ENCODE results near the gene SMG7.

SMG7 gene

DNA sequence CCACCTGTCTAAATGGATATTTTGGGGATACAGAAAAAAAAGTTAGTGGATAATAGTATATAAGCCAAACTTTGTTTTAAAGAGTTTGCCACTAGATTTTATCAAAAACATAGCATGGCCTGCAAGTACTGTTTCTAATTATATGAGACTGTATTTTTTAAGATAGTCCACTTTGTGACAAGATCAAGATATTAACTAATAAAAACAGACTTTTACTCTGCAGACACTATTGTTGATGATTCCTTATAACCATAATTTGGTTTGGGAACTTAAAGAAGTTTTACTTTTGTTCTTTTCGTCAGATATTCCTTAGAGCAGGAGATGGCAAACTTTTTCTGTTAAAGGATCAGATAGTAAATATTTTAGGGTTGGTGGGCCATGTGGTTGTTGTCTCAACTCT is 36.4 kb downstream of the SMG7 start:
- DNase-seq (ENCODE audit: low spot score) (no peak), FAIRE-seq (no peak)

DNA sequence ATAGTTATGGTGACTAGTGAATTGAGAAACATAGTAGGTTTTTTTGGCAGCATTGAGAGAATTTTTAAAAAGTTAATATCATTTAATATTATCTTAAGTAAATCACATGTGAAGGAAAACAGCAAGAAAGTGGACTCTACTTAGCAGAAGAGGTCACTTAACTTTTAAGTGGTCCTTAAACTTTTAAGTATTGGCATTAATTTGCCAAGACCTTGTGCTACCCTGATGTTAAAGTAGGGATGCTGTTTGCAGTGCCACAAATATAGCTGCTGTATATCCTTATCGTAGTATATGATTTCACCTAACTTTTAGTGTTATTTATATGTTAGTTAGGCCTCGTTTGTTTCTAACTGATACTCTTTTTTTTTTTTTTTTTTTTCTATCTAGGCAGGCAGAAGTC is 40.2 kb downstream of the SMG7 start:
- FAIRE-seq (no peak), DNase-seq (ENCODE audit: low spot score) (no peak)

DNA sequence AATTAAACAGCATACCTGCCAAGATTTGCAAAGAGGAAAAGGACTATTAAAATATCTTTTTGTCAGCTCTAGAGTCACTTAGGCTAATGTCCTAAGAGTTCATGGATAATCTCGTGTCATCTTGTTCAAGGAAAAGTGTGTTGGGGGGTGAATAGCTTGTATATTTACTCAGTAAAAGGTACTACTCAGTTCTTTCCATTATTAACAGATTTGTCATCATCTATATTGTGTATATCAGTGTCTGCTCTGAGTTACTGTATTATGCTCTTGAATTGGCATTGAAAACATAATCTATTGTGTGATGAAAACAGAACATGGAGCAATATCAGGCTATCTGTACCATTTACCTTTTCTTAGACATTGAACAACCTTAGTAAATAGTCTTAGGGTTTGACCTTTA is 41.9 kb downstream of the SMG7 start:
- no peak for FAIRE-seq

DNA sequence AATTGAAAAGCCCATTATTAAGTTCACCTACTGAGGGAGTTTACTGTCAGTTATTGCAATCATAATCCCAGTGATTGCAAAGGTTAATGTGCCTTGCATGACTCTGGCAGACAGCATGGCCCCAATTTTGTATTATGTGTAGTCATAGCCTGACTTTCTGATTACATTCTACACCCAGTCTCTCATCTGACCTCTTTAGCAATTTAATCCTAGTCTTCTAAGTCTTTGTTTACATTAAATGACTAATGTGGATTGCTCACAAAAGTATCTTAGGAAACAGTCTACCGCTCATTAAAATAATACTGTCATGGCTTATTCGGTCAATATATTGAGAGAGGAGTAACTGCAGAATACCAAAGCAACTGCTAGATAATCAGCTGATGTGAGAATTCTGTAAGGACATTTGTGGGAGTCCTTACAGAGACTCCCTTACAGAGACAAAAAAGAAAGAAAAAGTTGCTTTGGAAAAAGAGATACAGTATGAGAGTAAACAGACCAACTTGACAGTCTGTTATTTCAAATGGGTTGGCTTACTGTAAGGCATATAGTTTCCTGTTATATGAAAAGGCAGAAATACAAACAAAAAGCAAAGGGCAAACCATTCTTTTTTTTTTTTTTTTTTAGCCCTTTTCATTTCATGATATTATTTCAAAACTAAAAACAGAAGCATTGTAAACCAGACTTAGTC is 42.8 kb downstream of the SMG7 start:
- no peak for FAIRE-seq
- DNase-seq (ENCODE audit: low spot score): no peak

More for the DNA sequence above, 41.9 kb downstream of the SMG7 start:
- no peak for DNase-seq (ENCODE audit: low spot score)

DNA sequence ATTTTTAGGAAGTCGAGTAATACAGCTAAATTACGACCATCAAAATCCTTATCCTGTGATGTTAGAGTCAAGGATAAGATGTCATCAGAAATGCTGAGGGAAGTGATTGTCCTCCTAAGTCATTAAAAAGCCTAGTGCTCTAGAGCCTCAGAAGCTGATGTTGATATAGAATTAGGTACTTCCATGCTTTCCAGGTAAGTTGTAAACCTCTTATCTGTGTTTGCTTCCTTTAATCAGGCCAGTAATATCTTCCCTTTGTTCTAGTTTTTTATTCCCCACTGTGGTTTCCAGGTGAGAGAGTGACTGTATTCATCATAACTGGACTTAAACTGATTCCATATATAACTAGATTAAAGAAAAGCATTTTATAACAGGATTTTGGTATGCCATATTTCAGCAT is 44.4 kb downstream of the SMG7 start:
- FAIRE-seq (no peak), DNase-seq (ENCODE audit: low spot score) (no peak)

DNA sequence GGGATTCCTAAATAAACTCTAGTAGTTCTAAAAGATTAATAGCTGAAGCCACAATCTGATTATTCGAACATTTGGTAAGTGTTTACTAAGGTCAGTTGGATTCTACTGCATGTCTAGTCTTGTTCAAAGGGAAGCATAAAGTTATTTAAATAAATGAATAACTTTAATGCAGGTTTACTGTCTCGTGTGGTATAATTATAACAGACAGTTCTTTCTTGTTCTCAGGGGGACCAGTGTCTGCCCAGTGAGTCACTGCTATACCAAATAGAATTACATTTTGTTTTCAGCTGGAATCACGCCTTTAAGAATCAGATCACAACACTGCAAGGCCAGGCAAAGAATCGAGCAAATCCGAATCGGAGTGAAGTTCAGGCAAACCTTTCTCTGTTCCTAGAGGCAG is 45.1 kb downstream of the SMG7 start:
- FAIRE-seq (no peak), DNase-seq (ENCODE audit: low spot score) (no peak)

DNA sequence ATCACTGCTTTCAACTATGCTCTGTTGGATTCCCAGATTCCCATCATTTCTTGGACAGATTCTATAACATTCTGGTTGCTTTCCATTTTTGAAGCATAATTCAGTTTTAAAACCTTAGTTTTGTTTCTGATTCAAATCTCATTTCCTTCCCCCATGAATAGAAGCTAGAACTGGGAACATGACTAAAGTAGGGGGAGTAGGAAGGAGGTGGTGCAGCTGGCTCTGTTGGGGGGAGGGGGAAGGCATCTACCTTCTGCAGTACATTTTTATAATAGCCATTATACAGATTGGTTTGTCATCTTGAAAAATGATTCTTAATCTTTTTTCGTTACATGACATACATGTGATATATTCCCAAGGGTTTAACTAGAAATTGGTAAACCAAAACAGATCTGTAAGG is 48.1 kb downstream of the SMG7 start:
- FAIRE-seq (no peak), DNase-seq (ENCODE audit: low spot score) (no peak)

DNA sequence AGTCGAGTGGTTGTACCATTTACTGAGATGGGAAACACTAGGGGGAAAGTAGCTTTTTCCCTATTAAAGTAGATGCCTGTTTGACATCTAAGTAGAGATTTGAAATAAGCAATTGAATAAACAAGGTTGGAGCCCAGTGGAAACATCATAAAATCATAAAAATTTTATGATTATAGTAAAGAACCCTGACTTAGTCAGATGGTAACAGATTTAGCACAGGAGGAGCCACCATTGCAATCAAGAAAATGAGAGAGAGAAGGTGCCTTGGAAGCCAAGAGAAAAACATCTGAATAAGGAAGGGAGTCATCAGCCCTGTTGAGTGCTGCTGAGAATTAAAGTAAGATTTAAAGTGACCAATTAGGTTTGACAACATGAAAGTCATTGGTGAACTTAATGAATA is 49.8 kb downstream of the SMG7 start:
- DNase-seq (ENCODE audit: low spot score) (no peak), FAIRE-seq (no peak)

DNA sequence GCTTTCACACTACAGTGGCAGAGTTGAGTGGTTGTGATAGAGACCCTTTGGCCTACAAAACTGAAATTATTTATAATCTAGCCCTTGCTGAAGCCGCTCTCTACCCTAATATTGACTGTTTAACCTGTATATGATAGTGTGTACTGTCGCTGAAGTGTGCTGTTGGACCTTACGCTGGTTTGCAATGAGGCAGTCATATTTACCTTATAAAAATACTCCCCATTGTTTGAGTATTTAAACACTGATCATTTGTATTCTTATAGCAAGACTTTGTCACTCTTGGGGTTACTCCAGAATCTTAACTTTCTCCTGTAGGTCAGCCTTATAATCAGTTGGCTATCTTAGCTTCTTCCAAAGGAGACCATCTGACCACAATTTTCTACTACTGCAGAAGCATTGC is 56.3 kb downstream of the SMG7 start:
- FAIRE-seq (no peak), DNase-seq (ENCODE audit: low spot score) (no peak)

DNA sequence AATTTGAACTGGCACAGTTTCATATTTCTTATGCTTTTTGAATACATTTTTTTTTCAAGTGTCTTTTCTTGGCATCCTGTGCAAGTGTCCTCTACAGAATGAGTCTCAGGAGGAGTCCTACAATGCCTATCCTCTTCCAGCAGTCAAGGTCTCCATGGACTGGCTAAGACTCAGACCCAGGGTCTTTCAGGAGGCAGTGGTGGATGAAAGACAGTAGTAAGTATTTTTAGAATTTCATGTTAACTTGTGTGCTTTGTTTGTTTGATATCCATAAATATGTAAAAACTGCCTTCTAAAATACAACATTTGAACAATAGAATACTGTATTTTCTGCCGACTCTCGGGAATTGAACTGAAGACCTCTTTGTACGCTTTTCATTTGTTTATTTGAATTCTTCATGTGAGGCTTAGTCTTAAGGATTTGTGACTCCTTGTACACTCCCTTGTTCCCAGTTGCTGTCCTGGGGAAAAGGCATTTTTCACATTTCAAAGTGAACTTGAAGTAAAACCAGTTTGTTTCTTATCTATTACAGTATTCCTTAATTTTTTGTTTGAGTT is 61.4 kb downstream of the SMG7 start:
- DNase-seq (ENCODE audit: low spot score): no peak

DNA sequence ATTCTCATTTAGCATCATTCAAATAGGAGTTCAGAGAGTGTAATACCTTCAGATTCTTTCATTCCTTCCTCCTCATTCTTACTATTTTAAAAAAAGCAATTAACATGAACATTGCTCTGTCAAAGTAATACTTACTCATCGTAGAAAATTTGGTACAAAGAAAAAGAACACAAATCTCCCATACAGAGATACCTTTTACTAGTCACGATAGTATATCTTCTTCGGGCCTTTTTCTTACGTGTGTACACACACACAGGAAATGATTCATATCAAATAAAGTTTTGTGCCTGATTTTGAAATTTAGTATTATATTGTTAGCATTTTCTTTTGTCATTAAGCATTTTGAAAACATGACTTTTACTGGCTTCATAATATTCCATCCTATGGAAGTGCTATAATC is 65.1 kb downstream of the SMG7 start:
- DNase-seq (ENCODE audit: low spot score) (no peak), FAIRE-seq (no peak)

More for the DNA sequence above, 61.4 kb downstream of the SMG7 start:
- FAIRE-seq: no peak

DNA sequence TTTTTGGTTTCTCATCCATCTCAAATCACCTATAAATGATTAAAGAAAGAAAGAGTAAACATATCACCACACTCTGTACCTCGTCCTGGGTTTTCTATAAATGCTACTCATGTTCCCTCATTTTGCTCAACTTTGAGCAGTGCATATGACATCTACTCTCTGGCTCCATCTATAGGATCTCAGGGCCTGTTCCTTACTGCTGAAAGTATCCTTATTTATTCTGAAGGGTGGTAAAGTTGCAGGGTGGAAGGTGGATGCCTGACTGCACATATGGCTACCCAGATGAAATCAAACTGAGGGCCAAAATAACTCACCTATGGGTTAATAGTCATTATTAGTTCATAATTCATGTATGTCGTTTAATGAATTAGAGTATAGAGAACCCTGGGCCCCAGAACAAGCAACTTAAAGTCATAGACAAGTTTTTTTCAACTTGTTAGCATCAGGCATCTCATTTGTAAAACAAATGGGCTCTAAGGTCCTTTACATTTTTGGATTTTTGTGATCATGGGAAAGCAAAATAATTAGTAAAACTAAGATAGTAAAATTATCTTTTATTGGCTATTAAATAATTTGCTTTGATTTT is 71.4 kb downstream of the SMG7 start:
- FAIRE-seq: no peak
- peak; percentile 32 for DNase-seq (ENCODE audit: low spot score)

DNA sequence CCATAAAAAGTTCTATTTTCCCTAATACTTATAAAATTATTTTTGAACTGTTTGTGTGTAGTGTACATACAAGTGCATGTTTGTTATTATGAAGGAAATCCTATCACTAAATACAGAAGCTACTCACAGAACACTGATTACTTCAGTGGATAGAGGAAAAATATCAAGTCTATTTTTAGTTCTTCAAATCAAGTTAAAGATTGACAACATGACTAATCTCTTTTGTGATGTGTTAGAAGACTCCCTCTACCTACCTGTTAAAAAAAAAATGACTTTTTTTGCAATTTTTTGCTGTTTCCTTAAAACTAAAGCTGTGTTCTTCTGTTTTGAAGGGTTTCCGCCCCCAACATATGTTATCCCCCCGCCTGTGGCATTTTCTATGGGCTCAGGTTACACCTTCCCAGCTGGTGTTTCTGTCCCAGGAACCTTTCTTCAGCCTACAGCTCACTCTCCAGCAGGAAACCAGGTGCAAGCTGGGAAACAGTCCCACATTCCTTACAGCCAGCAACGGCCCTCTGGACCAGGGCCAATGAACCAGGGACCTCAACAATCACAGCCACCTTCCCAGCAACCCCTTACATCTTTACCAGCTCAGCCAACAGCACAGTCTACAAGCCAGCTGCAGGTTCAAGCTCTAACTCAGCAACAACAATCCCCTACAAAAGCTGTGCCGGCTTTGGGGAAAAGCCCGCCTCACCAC is 72.4 kb downstream of the SMG7 start:
- no peak for FAIRE-seq
- DNase-seq (ENCODE audit: low spot score): no peak

DNA sequence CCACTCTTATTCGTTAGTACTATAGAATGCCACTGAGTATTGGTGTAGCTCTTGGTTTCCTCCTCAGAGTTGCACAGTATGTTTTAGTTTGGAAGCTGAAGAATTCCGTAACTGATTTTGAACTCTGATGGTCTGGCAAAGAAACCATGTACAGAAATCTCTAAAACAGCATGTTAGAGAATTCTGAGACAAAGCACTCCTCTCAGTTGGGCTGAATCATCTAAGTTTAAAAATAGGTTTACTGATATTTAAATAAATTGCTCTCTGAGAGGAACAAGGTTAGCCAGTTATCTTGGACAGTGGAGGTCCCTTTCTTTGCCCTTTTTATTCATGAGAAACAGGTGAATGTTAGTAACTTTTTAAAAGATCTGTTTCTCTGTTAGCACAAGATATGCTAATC is 74.1 kb downstream of the SMG7 start:
- DNase-seq (ENCODE audit: low spot score) (no peak), FAIRE-seq (no peak)

DNA sequence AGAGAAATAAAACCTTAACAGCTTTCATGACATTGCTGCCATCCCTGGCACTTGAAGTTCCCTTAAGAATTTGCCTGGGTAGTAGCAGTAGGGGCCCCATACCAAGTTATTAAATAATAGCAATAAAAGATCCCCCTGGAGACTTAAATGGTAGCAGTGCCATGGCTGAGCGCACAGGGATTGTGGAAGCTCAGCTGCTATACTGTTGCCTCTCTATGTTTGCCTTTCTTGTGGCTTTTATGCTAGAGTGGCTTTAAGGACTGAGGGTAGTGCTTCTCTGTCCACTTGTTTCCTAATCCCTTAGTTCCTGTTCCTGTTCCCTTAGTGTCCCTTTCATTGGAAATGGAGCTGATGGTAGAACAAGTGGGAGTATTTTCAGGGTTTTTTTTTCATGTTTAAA is 75.8 kb downstream of the SMG7 start:
- DNase-seq (ENCODE audit: low spot score) (no peak), FAIRE-seq (no peak)

DNA sequence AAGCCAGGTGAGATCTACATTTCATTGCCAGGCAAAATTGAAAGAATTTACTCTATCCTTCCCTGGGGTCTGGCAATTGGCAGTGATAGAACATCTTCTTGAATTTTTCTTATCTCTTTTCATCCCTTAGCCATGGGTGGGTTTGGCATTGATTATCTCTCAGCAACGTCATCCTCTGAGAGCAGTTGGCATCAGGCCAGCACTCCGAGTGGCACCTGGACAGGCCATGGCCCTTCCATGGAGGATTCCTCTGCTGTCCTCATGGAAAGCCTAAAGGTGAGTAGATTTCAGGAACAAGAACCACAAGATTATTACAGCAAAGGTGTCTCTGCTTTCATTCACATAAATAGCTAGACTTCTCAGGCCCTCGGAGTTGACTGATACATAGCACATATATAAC is 78.6 kb downstream of the SMG7 start:
- FAIRE-seq: no peak
- DNase-seq (ENCODE audit: low spot score): no peak

DNA sequence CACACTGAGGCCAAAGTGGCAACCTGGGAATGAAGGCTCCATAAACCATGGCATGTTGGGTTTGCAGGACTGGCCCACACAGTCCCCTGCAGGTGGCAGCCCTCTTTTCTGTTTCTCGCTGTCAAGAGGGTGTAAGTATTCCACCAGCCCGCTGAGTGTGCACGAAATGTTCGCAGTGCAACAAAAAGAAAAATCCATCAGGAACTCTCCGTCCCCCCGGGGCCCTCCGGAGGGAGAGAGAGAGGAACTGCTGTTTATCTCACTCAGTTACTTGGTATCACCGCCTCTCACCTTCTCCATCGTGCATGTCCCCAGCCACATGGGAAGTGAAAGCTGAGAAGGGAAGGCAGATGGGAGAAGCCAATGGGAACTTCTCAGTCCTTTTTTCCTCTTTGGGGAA is 79.6 kb downstream of the SMG7 start:
- DNase-seq (ENCODE audit: low spot score): no peak

DNA sequence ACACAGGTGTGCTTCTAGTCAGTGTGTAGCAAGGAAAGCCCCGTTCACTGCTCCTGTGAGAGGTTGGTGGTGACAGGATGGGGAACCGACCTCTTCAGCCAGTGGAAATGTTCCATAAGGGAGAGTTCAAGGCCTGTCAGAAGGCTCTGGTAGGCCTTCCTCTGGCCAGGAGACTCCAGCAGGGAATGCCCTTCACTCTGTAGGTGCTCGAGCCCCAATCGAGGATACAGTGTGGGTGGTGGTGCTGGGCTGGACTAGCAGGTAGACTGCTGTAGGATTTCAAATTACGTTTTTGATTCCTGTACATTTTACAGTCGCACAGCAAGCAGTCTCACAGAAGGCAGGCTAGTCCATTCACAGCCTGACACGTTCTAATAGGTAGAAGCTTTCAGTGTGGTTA is 80.1 kb downstream of the SMG7 start:
- no peak for FAIRE-seq
- no peak for DNase-seq (ENCODE audit: low spot score)

More for the DNA sequence above, 79.6 kb downstream of the SMG7 start:
- FAIRE-seq: no peak

DNA sequence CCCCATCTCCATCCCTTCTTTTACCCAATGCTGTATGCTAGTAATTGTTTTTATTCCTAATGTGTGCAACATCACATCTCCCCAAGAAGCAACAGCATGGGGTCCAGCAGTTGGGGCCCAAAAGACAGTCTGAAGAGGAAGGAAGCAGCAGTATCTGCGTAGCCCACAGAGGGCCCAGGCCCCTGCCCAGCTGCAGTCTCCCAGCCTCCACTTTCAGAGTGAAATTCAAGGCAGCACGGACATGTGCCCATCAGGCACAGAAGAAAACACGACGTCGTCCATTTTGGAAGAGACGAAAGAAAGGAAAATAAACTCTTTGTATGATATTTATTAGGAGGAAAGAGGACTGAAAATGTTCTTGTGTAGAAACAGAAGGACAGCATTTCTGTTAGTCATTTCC is 80.6 kb downstream of the SMG7 start:
- DNase-seq (ENCODE audit: low spot score): no peak
- no peak for FAIRE-seq

DNA sequence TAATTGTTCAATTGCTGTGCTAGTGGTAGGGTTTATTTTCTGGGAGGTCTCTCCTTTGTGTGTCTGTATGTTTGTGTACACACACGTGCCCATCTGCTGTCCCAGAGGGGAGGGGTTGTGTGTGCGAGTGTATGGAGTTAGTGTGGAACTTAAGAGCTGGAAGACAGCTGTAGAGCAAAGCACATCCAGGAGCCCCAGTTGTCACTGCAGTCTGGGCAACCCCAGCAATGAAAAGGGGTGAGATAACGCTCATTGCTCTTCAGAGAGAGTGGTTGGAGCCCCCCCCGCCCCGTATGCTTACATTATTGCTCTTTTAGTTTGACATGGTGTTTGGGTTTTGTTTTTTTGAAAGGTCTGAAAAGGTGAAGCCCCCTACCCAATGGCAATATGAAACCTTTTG is 81.0 kb downstream of the SMG7 start:
- no peak for FAIRE-seq
- DNase-seq (ENCODE audit: low spot score): no peak

DNA sequence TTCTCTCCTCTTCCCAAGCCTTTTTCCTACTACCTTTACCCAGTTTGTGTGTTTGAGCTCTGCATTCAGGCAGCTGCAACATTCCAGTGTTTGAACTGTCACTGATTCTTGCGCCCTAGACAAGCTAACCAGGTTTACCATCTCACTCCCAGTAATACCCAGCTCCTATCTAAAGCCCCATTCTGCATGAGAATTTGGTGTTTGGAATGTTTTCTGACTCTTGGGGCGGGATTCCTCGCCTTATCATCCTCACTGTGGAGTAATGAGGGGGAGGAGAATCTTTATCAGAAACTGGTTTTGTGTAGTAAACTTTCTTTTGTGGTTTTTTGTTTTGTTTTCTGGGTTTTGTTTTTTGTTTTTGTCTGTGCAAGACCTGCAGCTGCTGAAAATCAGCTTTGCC is 81.5 kb downstream of the SMG7 start:
- DNase-seq (ENCODE audit: low spot score): no peak
- FAIRE-seq: no peak

DNA sequence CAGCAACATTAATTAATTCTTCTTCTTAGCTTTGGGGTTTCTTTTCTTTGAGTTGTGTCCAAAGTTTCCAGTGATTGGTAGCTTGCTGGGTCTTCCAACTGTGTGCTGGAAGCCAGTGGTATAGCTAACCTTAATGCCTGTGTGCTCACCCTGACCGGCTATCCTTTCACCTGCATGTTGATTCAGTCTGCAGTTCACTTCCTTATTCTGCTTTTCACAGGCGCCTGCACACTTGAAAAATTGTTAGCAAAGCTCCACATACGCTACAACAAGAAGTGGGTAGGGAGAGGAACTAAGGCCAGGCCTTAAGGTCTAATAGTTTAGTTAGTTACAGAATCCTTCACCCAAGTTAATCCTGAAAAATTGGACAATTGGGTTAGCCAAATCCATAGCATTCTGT is 82.3 kb downstream of the SMG7 start:
- DNase-seq (ENCODE audit: low spot score) (no peak), FAIRE-seq (no peak)

DNA sequence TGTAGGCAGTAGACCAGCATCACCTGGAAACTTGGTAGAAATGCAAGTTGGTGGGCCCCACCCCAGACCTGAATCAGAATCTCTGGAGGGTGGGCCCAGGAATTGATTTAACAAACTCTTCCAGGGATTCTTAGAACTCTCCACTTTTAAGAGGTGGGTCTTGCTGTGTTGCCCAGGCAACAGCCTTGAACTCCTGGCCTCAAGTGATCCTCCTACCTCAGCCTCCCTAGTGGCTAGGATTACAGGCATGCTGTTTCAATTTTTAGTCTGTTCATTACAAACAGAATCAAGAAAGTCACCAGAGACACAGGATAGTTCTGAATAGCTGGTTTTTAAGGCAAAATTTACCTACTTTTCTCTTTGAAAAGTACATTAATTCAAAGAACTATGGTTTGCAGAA is 86.8 kb downstream of the SMG7 start:
- no peak for DNase-seq (ENCODE audit: low spot score)
- FAIRE-seq: no peak

Measured in urothelium cell line (cell line).